Keratinocyte (primary cell): Measurements from ENCODE around the gene RNF4. TPM values are rescaled to one million over a fixed set of nuclear protein-coding genes. Genes with fewer than 3 reads are reported as not detected.

Experiments
- DNase-seq: peaks from one replicate; pipeline ENCODE4 v3.0.0-alpha.2; 2011; ENCODE audit warnings: low read depth, missing footprints, low spot score
- FAIRE-seq: peaks from 2 replicates; lab custom pipeline; 2011; peaks lifted over from hg19 to GRCh38; lab: Jason Lieb, UNC
- H2AFZ ChIP-seq: 2 replicates; pipeline ENCODE4 v1.6.0; 2012; ENCODE audit warnings: low read length, control low read depth, inconsistent platforms; ENCODE audit not compliant: control insufficient read depth
- H3K27ac ChIP-seq: 2 replicates; pipeline ENCODE4 v1.5.1; 2011; ENCODE audit warnings: low read length; ENCODE audit not compliant: control insufficient read depth, insufficient read depth
- H3K27me3 ChIP-seq: 3 replicates; pipeline ENCODE4 v1.6.0; 2011; ENCODE audit warnings: low read length; ENCODE audit not compliant: control insufficient read depth, insufficient read depth; ENCODE audit errors: extremely low read depth
- H3K36me3 ChIP-seq, 2 experiments: 2 replicates in 1 of 2; 3 replicates in 1 of 2; pipeline ENCODE4 v1.5.1; 2011; ENCODE audit warnings: low read length in 2 of 2, mild to moderate bottlenecking in 1 of 2; ENCODE audit not compliant: control insufficient read depth in 2 of 2, insufficient read depth in 2 of 2; ENCODE audit errors: extremely low read depth in 1 of 2
- H3K4me1 ChIP-seq: 3 replicates; pipeline ENCODE4 v1.5.1; 2011; ENCODE audit warnings: low read length; ENCODE audit not compliant: control insufficient read depth, insufficient read depth; ENCODE audit errors: extremely low read depth
- H3K4me2 ChIP-seq: 3 replicates; pipeline ENCODE4 v1.6.0; 2011; ENCODE audit warnings: low read depth, low read length; ENCODE audit not compliant: control insufficient read depth, insufficient read depth; ENCODE audit errors: extremely low read depth
- H3K4me3 ChIP-seq, 3 experiments: fragments of 200-600 bp in 1 of 3; sonication (generic) in 1 of 3; 2 replicates in 2 of 3; 3 replicates in 1 of 3; pipeline ENCODE4 v1.5.1; 2011 to 2016; ENCODE audit warnings: low read length in 3 of 3, mild to moderate bottlenecking in 3 of 3, control low read depth in 2 of 3, inconsistent platforms in 1 of 3, low read depth in 1 of 3, mixed read lengths in 1 of 3, mixed run types in 1 of 3, moderate library complexity in 1 of 3; ENCODE audit not compliant: control insufficient read depth in 2 of 3, insufficient read depth in 2 of 3; ENCODE audit errors: extremely low read depth in 1 of 3
- H3K79me2 ChIP-seq: 2 replicates; pipeline ENCODE4 v1.6.0; 2012; ENCODE audit warnings: low read length; ENCODE audit not compliant: control insufficient read depth, insufficient read depth
- H3K9ac ChIP-seq: 3 replicates; pipeline ENCODE4 v1.6.0; 2011; ENCODE audit warnings: low read length; ENCODE audit not compliant: control insufficient read depth, insufficient read depth; ENCODE audit errors: extremely low read depth
- H3K9me1 ChIP-seq: 3 replicates; pipeline ENCODE4 v1.6.0; 2011; ENCODE audit warnings: low read length; ENCODE audit not compliant: control insufficient read depth, insufficient read depth; ENCODE audit errors: extremely low read depth
- H3K9me3 ChIP-seq: 2 replicates; pipeline ENCODE4 v1.5.1; 2012; ENCODE audit warnings: low read depth, low read length; ENCODE audit not compliant: control insufficient read depth
- H4K20me1 ChIP-seq: 3 replicates; pipeline ENCODE4 v1.6.0; 2011; ENCODE audit warnings: low read length; ENCODE audit not compliant: control insufficient read depth, insufficient read depth; ENCODE audit errors: extremely low read depth
- CTCF ChIP-seq, 3 experiments: IDR thresholded peaks in 1 of 3; conservative IDR thresholded peaks in 1 of 3; optimal IDR thresholded peaks in 1 of 3; 2 replicates in 2 of 3; 3 replicates in 1 of 3; pipeline versions ENCODE3 to v1.5.1; 2011; ENCODE audit warnings: low read length in 3 of 3, mild to moderate bottlenecking in 3 of 3, moderate library complexity in 2 of 3, control low read depth in 1 of 3, inconsistent platforms in 1 of 3; ENCODE audit not compliant: insufficient read depth in 2 of 3; ENCODE audit errors: extremely low read depth in 1 of 3
- EZH2 ChIP-seq: IDR thresholded peaks from one replicate; pipeline ENCODE4 v1.6.1; 2012; ENCODE audit warnings: inconsistent platforms, mild to moderate bottlenecking, low read length, moderate library complexity
- dilution Hi-C: fragments of 300-500 bp; cut with MboI; formaldehyde crosslinking; loops from one replicate; pipeline ENCODE4 v1.7.0; 2020; ENCODE audit warnings: low sequenced_read_pairs; ENCODE audit not compliant: extremely low pct_ligation_motif_present
- polyA plus RNA-seq, 5 experiments: library from polyadenylated mRNA; depleted of rRNA in 3 of 5; stranded (reverse) in 3 of 5; stranded (forward) in 1 of 5; unstranded in 1 of 5; fragments of >200 nt; gene quantifications; 1 replicate in 1 of 5; 2 replicates in 3 of 5; 3 replicates in 1 of 5; pipeline versions ENCODE4 v1.2.1 to v1.2.3, GENCODE V29; 2011 to 2012; ENCODE audit warnings: missing spikeins in 2 of 5, low read depth in 1 of 5, low replicate concordance in 1 of 5

Gene RNF4
- polyA plus RNA-seq, 1 donor (not counting 4 experiments of a cell fraction or from before 2014, with no cell fraction given) = 63.6 TPM

- Histone ChIP-seq H3K9ac (peak overlapping the region; percentile 94), H3K79me2 (peaks cover 66% of the 10 kb centered on the region), H3K27me3 (no peaks in the 10 kb centered on the region), H3K9me3 (no peaks in the 10 kb centered on the region), H3K36me3 (peaks cover 0 to 11% of the 10 kb centered on the region in 2 experiments), H3K4me3 (peak overlapping the region; percentile 78 to 99 (median 99)), H3K4me1 (peaks cover 24% of the 10 kb centered on the region), H2AFZ (peak overlapping the region; percentile 73), H3K9me1 (no peaks in the 10 kb centered on the region), H3K27ac (peak overlapping the region; percentile 80), H3K4me2 (peak overlapping the region; percentile 97), H4K20me1 (peaks cover 17% of the 10 kb centered on the region)
- no peak for TF ChIP-seq CTCF (optimal IDR thresholded peaks at IDR 0.05 in 1 of 3, IDR thresholded peaks at IDR 0.05 in 1 of 3, conservative IDR thresholded peaks at IDR 0.05 in 1 of 3; ENCODE audit: extremely low read depth in 1 of 3, insufficient read depth in 2 of 3, low read length in 3 of 3)
- no peak for TF ChIP-seq EZH2
- no peak for DNase-seq
- no peak for FAIRE-seq
- dilution Hi-C loops = no loop called here
Measured at GRCh38 chr4:2469192-2469984, 482 bp downstream of the RNF4 start.

- FAIRE-seq (no peak), DNase-seq (no peak)
- TF ChIP-seq EZH2 = no peak
- H2AFZ ChIP-seq = no peak overlapping the region
- dilution Hi-C loops = no loop called here
- no peak overlapping the region for H3K27ac ChIP-seq
- peak overlapping the region; percentile 78 to 99 (median 99) for H3K4me3 ChIP-seq
- peak overlapping the region; percentile 97 for H3K4me2 ChIP-seq
- H3K9me3 ChIP-seq = no peaks in the 10 kb centered on the region
- H3K36me3 ChIP-seq = peaks cover 0 to 11% of the 10 kb centered on the region in 2 experiments
- H3K27me3 ChIP-seq = no peaks in the 10 kb centered on the region
- H3K79me2 ChIP-seq = peaks cover 79% of the 10 kb centered on the region
- peaks cover 17% of the 10 kb centered on the region for H4K20me1 ChIP-seq
- H3K4me1 ChIP-seq = peaks cover 24% of the 10 kb centered on the region
- H3K9me1 ChIP-seq = no peaks in the 10 kb centered on the region
- H3K9ac ChIP-seq = peak overlapping the region; percentile 94
Measured at GRCh38 chr4:2470791-2471190, 1.9 kb downstream of the RNF4 start.
